ENCODE results near the gene ZNRF3.

GRCh38 chr22:29074276-29074772 lies 191.0 kb downstream of the ZNRF3 start:
- no peak for TF ChIP-seq POLR2A (IDR thresholded peaks at IDR 0.05; ENCODE audit: low read depth, low read length)
- no peak for TF ChIP-seq POLR2AphosphoS5 (IDR thresholded peaks at IDR 0.05; ENCODE audit: low read depth, low read length)
- TF ChIP-seq TAF1 (IDR thresholded peaks at IDR 0.05; ENCODE audit: low read depth, low read length) = no peak
